ENCODE data around the gene PHTF2. TPM values are rescaled to one million over a fixed set of nuclear protein-coding genes. Genes with fewer than 3 reads are reported as not detected.

Gene PHTF2
- total RNA-seq, 1 experiment from 2014 or later, result 26.7 TPM

DNA sequence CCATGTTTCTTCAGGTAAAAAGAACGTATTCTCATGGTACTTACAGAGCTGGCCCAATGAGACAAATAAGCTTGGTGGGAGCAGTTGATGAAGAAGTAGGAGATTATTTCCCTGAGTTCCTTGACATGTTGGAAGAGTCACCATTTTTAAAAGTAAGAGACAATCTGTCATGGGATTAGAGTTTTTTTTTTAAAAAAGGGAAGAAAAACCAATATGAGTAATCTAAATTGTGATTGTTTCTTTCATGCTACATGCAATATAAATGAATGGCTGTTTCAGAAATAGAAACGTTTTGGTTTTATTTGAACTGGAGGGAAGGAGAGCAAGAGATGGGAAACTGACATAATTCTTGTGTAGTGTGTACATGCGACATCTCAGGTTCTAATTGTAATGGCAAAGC, 33.1 kb upstream of the PHTF2 start:
- H3K9me3 ChIP-seq (ENCODE audit: control insufficient read depth in 1 of 2, insufficient read depth in 1 of 2, low read depth in 1 of 2, low read length in 2 of 2), result no peaks in the 10 kb centered on the region
- DNase-seq (ENCODE audit: low read depth, low spot score) (no peak), ATAC-seq (no peak)
- peaks cover 0 to 4% of the 10 kb centered on the region in 2 experiments; a peak in 1 of 4 replicates for H3K36me3 ChIP-seq (ENCODE audit: control insufficient read depth in 1 of 2, insufficient read depth in 2 of 2, low read length in 2 of 2)
- RAD21 ChIA-PET (ENCODE audit: low non-redundant PET in 1 of 2, low total read pairs in 2 of 2, uncharacterized antibody in 2 of 2, unreplicated experiment in 2 of 2), result no interaction called here
- H2AFZ ChIP-seq (ENCODE audit: low read depth, low read length, poor library complexity, severe bottlenecking), result no peak overlapping the region
- H3K4me1 ChIP-seq (ENCODE audit: control insufficient read depth in 1 of 2, insufficient read depth in 2 of 2, low read length in 2 of 2), result no peaks in the 10 kb centered on the region
- no peak overlapping the region for H3K4me2 ChIP-seq (ENCODE audit: low read length)
- H4K20me1 ChIP-seq (ENCODE audit: insufficient read depth), result no peaks in the 10 kb centered on the region
- H3K79me2 ChIP-seq (ENCODE audit: insufficient read depth, low read length), result peaks cover 36% of the 10 kb centered on the region
- CTCF ChIA-PET, result interaction anchor here (1.6 kb wide), 1 partner anchor 114 kb away, joined by 5 read pairs; no protein-coding TSS in a partner anchor
- H3K27ac ChIP-seq (ENCODE audit: low read depth, low read length), result no peak overlapping the region
- TF ChIP-seq FOSL1 (IDR thresholded peaks at IDR 0.05; ENCODE audit: low read depth) (no peak), RAD21 (IDR thresholded peaks at IDR 0.05; ENCODE audit: low read depth) (no peak), EZH2phosphoT487 (IDR thresholded peaks at IDR 0.05; ENCODE audit: borderline replicate concordance) (no peak)
- H3K9ac ChIP-seq (ENCODE audit: low read length), result no peak overlapping the region
- intact Hi-C loops (cut with micrococcal nuclease), result no loop called here
- H3K27me3 ChIP-seq (ENCODE audit: insufficient read depth, low read length), result no peaks in the 10 kb centered on the region
- no TSS peak for BruUV-seq (replicated peaks)
- POLR2A ChIA-PET, result no interaction called here
- H3K9me2 ChIP-seq (ENCODE audit: insufficient read depth), result no peaks in the 10 kb centered on the region
- no peak overlapping the region for H3K4me3 ChIP-seq (replicated peaks in 1 of 2; ENCODE audit: low read depth in 1 of 2, low read length in 2 of 2)

DNA sequence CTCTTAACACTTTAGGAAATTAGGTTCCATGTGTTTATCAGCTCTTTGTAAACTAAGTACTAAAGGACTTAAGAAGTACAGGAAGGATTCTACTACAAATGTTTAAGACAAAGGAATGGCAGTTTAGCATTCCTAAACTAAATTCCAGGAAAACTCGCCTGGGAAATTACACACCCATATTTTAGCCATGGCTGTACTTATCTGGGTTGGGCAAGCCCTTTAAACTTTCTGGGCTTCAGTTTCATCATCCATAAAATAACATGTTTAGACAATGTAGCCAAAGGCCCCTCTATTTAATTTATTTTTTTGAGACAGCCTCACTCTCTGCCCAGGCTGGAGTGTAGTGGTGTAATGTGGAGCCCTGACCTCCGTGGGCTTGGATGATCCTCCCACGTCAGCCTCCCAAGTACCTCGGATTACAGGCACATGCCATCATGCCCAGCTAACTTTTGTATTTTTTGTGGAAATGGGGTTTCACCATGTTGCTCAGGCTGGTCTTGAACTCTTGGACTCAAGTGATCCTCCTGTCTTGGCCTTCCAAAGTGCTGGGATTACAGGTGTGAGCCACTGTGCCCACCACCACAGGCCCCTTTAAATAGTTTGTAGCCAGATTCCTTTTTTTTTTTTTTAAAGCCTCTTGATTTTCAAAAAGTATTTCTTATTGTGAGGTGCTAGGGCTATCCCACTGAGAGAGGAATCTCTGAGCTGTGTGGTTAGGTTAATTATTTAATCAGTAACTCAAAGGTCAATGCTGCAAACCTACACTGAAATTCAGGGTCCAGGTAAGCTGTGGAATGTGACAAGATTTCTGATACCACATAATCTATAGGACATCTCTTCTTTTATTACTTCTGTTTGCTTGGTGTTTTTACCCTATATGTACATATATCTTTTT, 32.4 kb upstream of the PHTF2 start:
- no TSS peak for BruUV-seq (replicated peaks)
- ATAC-seq (no peak), DNase-seq (ENCODE audit: low read depth, low spot score) (no peak)
- Histone ChIP-seq H3K9ac (ENCODE audit: low read length) (no peak overlapping the region), H3K4me2 (ENCODE audit: low read length) (no peak overlapping the region), H3K36me3 (ENCODE audit: control insufficient read depth in 1 of 2, insufficient read depth in 2 of 2, low read length in 2 of 2) (peaks cover 0 to 4% of the 10 kb centered on the region in 2 experiments; a peak in 1 of 4 replicates), H3K27ac (ENCODE audit: low read depth, low read length) (no peak overlapping the region), H3K9me2 (ENCODE audit: insufficient read depth) (no peaks in the 10 kb centered on the region), H3K4me3 (replicated peaks in 1 of 2; ENCODE audit: low read depth in 1 of 2, low read length in 2 of 2) (no peak overlapping the region), H2AFZ (ENCODE audit: low read depth, low read length, poor library complexity, severe bottlenecking) (no peak overlapping the region), H3K27me3 (ENCODE audit: insufficient read depth, low read length) (no peaks in the 10 kb centered on the region), H3K9me3 (ENCODE audit: control insufficient read depth in 1 of 2, insufficient read depth in 1 of 2, low read depth in 1 of 2, low read length in 2 of 2) (no peaks in the 10 kb centered on the region), H3K79me2 (ENCODE audit: insufficient read depth, low read length) (peaks cover 32% of the 10 kb centered on the region), H4K20me1 (ENCODE audit: insufficient read depth) (no peaks in the 10 kb centered on the region), H3K4me1 (ENCODE audit: control insufficient read depth in 1 of 2, insufficient read depth in 2 of 2, low read length in 2 of 2) (no peaks in the 10 kb centered on the region)
- intact Hi-C loops (cut with micrococcal nuclease), result no loop called here
- POLR2A ChIA-PET, result no interaction called here
- RAD21 ChIA-PET (ENCODE audit: low non-redundant PET in 1 of 2, low total read pairs in 2 of 2, uncharacterized antibody in 2 of 2, unreplicated experiment in 2 of 2), result no interaction called here
- CTCF ChIA-PET, result interaction anchor here (1.6 kb wide), 1 partner anchor 115 kb away, joined by 5 read pairs; no protein-coding TSS in a partner anchor
- TF ChIP-seq FOSL1 (IDR thresholded peaks at IDR 0.05; ENCODE audit: low read depth) (no peak), EGR1 (IDR thresholded peaks at IDR 0.05; ENCODE audit: low read depth) (no peak), EZH2phosphoT487 (IDR thresholded peaks at IDR 0.05; ENCODE audit: borderline replicate concordance) (no peak), POLR2AphosphoS5 (IDR thresholded peaks at IDR 0.05; ENCODE audit: low read depth, low read length) (no peak), SP1 (IDR thresholded peaks at IDR 0.05; ENCODE audit: low read depth) (no peak), CEBPB (IDR thresholded peaks at IDR 0.05; ENCODE audit: low read depth) (no peak), JUND (IDR thresholded peaks at IDR 0.05) (no peak), ZFX (IDR thresholded peaks at IDR 0.05) (no peak)
- TF ChIP-seq, protein P1, sequence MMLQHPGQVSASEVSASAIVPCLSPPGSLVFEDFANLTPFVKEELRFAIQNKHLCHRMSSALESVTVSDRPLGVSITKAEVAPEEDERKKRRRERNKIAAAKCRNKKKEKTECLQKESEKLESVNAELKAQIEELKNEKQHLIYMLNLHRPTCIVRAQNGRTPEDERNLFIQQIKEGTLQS (IDR thresholded peaks at IDR 0.05), result no peak
- TF ChIP-seq, protein P2, sequence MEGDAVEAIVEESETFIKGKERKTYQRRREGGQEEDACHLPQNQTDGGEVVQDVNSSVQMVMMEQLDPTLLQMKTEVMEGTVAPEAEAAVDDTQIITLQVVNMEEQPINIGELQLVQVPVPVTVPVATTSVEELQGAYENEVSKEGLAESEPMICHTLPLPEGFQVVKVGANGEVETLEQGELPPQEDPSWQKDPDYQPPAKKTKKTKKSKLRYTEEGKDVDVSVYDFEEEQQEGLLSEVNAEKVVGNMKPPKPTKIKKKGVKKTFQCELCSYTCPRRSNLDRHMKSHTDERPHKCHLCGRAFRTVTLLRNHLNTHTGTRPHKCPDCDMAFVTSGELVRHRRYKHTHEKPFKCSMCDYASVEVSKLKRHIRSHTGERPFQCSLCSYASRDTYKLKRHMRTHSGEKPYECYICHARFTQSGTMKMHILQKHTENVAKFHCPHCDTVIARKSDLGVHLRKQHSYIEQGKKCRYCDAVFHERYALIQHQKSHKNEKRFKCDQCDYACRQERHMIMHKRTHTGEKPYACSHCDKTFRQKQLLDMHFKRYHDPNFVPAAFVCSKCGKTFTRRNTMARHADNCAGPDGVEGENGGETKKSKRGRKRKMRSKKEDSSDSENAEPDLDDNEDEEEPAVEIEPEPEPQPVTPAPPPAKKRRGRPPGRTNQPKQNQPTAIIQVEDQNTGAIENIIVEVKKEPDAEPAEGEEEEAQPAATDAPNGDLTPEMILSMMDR (IDR thresholded peaks at IDR 0.05 in 2 of 3, conservative IDR thresholded peaks at IDR 0.05 in 1 of 3; ENCODE audit: borderline replicate concordance in 1 of 3, insufficient read depth in 1 of 3, low read depth in 2 of 3, low read length in 2 of 3), result no peak
- TF ChIP-seq, protein P3, sequence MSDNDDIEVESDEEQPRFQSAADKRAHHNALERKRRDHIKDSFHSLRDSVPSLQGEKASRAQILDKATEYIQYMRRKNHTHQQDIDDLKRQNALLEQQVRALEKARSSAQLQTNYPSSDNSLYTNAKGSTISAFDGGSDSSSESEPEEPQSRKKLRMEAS (IDR thresholded peaks at IDR 0.05), result no peak
- TF ChIP-seq, protein P4, sequence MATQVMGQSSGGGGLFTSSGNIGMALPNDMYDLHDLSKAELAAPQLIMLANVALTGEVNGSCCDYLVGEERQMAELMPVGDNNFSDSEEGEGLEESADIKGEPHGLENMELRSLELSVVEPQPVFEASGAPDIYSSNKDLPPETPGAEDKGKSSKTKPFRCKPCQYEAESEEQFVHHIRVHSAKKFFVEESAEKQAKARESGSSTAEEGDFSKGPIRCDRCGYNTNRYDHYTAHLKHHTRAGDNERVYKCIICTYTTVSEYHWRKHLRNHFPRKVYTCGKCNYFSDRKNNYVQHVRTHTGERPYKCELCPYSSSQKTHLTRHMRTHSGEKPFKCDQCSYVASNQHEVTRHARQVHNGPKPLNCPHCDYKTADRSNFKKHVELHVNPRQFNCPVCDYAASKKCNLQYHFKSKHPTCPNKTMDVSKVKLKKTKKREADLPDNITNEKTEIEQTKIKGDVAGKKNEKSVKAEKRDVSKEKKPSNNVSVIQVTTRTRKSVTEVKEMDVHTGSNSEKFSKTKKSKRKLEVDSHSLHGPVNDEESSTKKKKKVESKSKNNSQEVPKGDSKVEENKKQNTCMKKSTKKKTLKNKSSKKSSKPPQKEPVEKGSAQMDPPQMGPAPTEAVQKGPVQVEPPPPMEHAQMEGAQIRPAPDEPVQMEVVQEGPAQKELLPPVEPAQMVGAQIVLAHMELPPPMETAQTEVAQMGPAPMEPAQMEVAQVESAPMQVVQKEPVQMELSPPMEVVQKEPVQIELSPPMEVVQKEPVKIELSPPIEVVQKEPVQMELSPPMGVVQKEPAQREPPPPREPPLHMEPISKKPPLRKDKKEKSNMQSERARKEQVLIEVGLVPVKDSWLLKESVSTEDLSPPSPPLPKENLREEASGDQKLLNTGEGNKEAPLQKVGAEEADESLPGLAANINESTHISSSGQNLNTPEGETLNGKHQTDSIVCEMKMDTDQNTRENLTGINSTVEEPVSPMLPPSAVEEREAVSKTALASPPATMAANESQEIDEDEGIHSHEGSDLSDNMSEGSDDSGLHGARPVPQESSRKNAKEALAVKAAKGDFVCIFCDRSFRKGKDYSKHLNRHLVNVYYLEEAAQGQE (IDR thresholded peaks at IDR 0.05; ENCODE audit: low read depth), result no peak

All from HCT116 (cell line).